HL-60 (cell line): Measurements from ENCODE around the gene PTTG1IP.

ENCODE experiments used
- CTCF ChIP-seq: IDR thresholded peaks from one replicate; pipeline ENCODE4 v1.5.1; 2011; ENCODE audit warnings: low read length, control low read depth, inconsistent platforms; ENCODE audit not compliant: insufficient read depth
- POLR2AphosphoS5 ChIP-seq: IDR thresholded peaks from 2 replicates; pipeline ENCODE4 v1.6.1; 2012; ENCODE audit warnings: low read depth
- REST ChIP-seq: IDR thresholded peaks from 2 replicates; pipeline ENCODE4 v1.6.1; 2012; ENCODE audit warnings: low read depth; ENCODE audit not compliant: insufficient replicate concordance
- SPI1 ChIP-seq: IDR thresholded peaks from 2 replicates; pipeline ENCODE4 v1.6.1; 2012; ENCODE audit warnings: low read depth, mild to moderate bottlenecking, borderline replicate concordance

- TF ChIP-seq REST, result no peak
- TF ChIP-seq CTCF, result no peak
- TF ChIP-seq SPI1, result no peak
- no peak for TF ChIP-seq POLR2AphosphoS5
Observed at GRCh38 chr21:44904141-44904923, 30.8 kb upstream of the PTTG1IP start.
